DMS 273 treated with DMSO at 0.1 percent for 48 hours (cell line): ENCODE data around the gene GPR171.
"Not testable (repeated sequence)": the region's sequence is repeated elsewhere in the genome, so short reads cannot be mapped to it uniquely, and the experiment has no call there.

Source experiments
- DNase-seq: peaks from one replicate; lab custom pipeline; 2025; lab: John Stamatoyannopoulos, UW

Gene GPR171

DNA sequence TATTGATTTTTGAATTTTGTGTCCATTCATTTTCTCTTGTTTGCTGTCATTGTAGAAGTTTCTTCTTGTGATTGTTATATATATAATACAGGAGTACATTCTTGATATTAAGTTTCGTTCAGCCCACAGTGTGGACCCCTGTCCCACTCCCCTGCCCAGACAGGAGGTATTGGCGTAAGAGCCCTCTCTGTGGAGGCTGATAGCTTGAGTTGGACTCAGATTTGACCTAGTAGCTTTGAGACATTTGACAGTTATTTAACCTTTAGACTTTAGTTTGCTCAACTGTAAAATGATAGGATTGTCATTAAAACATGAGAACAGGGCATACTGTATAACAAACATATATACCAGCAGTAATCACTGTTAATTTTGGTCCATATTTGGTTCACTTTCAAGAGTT lies 27.1 kb downstream of the GPR171 start:
- DNase-seq = no peak

DNA sequence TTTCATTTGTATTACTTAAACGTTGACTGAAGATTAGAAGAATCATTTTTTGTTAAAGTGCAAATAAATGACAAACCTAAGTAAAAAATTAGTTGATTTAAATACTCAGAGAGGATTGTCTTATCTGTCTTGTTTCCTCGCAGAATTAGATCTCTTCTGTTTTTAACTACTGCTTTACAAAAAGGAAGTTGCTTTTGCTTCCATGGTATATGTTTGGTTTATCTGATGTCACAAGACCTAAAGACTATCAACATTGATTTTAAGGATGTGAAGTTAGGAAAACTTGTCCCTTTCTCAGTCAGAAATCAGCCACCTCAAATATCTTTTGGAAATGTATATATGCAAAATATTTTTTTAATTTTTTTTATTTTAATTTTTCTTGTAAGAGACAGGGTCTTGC lies 28.7 kb downstream of the GPR171 start:
- DNase-seq = no peak

DNA sequence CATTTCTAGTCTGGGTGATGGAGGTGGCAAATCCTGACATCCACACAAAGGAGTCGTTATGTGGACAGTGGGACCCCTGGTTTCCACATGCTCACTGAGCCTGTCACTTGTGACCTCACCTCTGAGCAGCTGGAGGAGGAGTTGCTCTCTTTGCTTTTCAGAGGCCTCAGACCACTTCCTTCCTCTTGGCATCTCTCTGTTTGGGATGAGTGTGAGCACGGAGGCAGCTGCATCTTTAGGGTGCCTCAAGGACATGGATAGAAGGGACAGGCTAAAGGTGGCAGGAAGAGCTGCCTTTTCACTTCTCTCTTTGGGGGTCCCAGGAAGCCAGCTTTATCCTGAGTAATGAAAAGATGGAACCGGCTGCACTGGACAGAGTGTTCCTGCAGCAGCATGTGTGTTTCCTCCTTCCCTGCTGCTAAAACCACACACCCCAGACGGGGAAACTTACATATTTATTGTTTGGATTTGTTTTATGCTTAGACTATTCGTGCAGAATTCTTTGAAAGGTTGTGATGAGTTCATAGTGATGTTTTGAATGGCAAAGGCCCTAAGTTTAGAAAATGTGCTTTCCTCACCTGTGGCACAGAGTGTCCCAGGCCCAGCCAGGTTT lies 31.8 kb downstream of the GPR171 start:
- DNase-seq = no peak

DNA sequence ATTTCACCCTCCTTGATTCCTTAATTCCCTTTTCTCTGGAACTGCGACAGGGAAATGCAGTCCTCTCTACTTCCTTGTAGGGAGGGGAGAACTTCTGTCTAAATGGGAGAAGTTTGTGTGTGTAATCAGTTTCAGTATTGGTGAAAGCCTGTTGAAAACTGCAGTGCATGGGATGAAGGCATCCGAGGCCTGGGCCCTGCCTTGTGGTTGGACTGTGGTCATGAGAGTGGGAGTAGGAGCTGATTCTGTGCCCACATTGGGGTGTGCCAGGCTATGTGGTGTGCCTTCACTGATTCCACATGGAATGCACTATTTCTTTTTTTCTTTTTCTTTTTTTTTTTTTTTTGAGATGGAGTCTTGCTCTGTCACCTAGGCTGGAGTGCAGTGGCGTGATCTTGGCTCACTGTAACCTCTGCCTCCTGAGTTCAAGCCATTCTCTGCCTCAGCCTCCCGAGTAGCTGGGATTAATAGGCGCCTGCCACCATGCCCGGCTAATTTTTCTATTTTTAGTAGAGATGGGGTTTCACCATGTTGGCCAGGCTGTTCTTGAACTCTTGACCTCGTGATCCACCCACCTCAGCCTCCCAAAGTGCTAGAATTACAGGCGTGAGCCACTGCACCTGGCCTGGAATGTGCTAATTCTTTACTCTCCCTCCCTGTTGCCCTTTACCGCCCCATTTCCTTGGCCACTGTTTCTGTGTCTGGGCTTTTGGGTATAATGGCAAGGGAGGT lies 32.9 kb downstream of the GPR171 start:
- DNase-seq = not testable (repeated sequence)

DNA sequence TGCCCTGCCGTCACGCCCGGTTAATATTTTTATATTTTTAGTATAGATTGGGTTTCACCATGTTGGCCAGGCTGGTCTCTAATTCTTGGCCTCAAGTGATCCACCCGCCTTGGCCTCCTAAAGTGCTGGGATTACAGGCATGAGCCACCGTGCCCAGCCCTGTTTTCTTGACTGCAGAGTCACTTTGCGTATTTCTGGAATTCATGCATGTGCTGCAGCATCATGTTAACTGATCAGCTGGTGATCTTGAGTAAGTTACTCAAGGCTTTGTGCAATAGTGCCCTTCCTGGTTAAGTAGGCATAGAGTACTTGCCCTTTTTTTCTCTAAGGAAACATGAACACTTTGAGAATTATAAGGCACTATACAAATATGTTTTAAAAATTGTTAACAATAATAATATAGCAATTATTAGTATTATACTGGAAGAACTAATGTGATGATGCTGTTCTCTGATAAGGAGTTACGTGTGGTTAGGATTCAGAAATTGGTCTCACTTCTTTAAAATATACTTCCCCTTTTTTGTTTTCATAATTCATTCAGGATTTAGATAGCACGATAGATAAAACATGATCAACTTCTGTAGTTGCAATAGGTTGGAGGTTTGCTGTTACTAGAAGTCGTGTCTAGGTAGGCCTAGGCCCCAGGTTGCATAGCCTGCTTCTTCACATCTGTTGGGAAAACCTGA lies 33.6 kb downstream of the GPR171 start:
- no peak for DNase-seq

DNA sequence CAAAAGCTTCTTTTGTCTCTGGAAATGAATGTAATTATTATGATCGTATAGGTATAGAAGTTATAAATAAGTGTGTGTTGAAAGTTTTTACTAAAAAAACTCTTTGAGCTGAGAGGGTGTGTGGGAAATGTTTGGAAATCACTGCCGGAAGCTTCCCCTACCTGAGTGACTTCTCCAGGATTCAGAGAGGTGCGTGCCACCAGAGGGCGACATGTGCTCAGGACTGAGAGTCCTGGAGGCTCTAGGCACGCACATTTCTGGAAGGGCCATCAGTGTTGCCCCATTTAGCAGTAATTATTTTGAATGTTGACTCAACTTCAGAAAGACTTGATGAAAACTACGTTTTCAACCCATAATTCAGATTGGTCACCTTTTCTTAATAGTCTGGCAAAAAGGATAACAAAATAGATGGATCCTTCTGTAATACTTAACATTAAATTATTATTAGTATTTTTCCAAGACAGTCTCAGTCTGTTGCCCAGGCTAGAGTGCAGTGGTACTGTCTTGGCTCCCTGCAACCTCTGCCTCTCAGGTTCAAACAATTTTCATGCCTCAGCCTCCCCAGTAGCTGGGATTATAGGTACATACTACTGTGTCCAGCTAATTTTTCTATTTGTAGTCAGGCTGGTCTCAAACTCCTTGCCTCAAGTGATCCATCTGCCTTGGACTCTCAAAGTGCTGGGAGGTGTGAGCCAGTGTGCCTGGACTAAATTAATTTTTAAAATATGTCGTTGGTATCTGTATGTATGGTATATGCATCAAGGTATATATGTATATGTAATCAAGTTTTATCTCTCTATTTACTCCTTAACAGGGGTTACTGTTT lies 34.5 kb downstream of the GPR171 start:
- DNase-seq = peak; percentile 26

DNA sequence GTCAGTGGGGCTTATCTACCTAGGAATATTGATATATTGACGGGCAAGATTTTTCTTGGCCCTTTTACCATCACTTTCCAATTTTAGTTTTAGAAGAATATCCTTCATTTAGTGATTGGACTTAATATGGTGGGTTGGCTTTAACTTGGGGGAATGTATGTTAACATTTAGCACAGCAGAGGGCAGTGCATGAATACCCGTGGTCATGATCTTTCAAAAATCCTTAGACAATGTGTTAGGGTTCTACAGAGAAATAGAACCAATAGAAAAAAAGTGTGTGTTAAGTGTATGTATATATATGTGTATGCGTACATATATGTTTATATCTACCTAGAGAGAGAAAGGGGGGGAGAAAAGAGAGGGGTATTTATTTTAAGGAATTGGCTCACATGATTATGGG lies 36.9 kb downstream of the GPR171 start:
- DNase-seq = no peak

DNA sequence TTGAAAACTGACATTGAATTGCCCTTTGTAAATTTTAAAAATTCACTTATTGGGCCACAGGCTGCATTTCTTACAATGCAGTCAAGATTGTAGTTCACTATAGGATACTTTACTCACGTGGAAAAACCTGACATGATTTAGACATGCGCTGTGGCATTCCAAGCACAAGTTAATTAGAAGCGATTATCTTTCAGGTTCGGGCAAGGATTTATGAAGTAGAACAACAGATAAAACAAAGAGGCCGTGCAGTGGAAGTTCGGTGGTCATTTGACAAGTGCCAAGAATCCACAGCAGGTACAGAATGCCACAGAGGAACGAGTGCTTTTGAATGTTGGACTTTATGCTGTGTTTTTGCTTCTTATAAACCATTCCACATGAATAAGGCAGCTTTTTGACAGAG lies 37.8 kb downstream of the GPR171 start:
- no peak for DNase-seq

DNA sequence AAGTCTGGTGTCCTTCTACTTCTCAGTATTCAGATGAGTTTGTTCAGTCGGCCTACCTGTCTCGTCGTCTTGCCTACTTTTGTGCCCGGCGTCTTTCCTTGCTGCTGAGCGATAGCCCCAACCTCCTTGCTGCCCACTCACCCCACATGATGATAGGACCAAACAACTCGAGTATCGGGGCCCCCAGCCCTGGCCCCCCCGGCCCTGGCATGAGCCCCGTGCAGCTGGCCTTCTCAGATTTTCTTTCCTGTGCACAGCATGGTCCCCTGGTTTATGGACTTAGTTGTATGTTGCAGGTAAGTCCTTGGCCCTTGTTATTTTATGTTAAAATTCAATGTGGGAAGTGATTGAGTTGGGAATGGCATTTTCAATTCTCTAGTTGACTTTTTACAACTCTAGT lies 43.2 kb downstream of the GPR171 start:
- DNase-seq = no peak

DNA sequence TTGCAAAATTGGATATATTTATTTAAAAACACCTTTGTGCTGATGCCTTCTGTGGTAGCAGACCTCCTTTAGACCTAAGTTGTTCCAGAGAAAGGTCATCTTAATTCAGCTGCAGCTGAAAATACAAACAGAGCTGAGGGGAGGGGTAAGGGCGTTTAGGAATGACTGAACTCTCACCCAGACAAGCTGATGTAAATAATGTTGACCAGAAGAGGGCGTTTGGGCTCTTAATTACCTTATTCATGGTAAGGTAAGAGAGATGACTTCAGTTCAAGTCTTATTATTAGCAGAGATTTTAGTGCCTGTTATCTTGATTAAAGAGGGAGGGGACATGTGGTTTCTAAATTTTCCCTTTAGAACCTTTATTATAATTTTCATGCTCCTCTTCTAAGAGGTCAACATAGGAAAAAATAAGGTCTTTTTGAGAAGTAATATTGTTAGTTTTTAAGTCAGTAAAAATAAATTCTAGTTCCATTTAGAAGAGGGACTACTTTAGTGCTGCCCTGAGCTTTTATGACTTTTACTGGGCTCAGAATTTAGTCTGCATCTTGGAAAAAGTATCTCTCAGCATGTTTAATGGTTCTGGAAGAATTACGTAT lies 46.3 kb downstream of the GPR171 start:
- DNase-seq = peak; percentile 35

DNA sequence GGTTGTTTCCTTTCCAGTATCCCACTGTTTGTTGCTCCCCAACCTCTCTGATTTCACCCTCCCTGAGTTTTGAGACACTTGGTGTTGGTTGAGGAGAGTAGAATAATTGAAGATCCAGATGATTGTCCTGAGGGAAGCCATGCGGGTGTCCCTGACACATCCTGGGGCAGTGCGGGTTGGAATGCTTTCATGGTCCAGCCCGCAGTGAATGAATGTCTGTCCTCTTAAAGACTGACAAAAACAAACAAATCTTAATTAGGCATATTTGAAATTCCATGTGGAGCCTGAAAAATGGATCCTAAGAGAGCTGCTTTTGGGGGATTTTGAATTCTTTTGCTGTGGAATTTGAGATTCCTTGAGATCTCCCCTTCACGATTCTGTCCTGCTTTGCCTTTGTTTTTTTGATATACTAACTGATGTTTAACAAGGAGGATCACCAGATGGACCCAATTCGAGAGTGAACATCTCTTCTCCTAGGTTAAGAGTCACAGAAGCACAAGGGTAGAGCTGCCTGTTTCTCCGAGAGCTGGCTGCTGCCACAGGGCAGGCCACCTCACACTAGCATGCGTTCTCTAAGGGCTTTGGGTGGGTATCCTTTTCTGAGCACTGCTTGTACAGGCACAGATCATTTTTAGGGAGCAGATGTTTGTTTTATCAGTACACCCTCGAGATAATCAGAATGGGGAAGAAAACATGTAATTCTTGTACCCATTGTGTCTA lies 47.4 kb downstream of the GPR171 start:
- no peak for DNase-seq

DNA sequence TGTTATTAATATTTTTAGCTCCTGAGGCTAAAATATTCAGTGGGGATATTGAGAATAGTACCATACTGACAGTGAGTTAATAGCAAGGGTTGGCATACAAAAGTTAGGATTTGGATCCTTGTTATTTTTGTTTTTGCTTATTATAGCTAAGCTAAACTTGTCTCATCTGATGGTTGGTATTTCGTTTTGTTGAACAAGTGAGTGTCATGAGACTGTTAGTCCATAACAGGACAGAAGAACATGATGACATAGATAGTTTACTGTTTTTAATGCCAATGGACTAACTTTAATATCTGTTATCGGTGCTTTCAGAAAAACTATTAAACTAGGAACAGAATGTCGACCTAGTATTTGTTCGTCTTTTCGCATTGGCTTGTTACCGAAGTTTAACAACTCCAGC lies 48.5 kb downstream of the GPR171 start:
- no peak for DNase-seq

DNA sequence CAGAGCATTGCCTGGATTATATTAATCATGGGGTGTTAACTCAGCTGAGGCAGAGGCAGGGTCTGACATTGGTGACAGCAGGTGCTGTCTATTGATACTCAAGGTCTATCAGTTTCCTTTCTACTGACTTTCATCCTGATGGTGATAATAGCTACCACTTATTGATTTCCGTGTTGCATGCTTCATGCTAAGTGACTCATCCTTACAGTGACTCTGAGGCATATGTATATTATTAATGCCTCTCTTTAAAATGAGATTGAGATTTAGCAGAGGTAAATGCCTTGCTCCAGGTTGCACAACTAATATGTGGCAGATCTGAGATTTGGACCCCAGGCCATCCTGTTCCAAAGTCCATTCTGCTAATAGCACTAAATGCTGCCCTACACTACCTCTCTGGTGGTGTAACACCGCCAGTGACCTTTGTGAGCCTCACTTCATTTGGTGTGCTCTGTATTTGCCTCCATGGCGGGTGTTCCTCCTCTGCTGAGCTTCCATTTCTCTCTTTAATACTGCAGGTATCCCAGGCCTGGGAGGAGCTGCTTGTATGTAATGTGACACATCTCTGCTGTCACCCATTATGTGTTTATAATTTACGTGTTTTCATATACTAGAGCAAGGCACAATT lies 50.4 kb downstream of the GPR171 start:
- DNase-seq = no peak
